ENCODE results near the gene EML6.

- TF ChIP-seq POLR2A (IDR thresholded peaks at IDR 0.05), result no peak
- TF ChIP-seq CTCF (IDR thresholded peaks at IDR 0.05), result no peak
- no peak for TF ChIP-seq EP300 (IDR thresholded peaks at IDR 0.05)
- TF ChIP-seq POLR2AphosphoS5 (IDR thresholded peaks at IDR 0.05), result no peak
Measured at GRCh38 chr2:54916637-54917036, 193.2 kb downstream of the EML6 start.
